ENCODE data around the gene YAE1. TPM values are rescaled to one million over a fixed set of nuclear protein-coding genes. Genes with fewer than 3 reads are reported as not detected.

YAE1 gene
- total RNA-seq, 1 experiment from 2014 or later: 21.9 TPM

- Mint-ChIP-seq H3K4me1 (peaks cover 14% of the 10 kb centered on the region), H3K9me3 (peaks cover 3% of the 10 kb centered on the region; the same call in 1 of the 2 replicates), H3K36me3 (no peaks in the 10 kb centered on the region), H3K27me3 (ENCODE audit: low read depth) (no peaks in the 10 kb centered on the region; the same call in 1 of the 2 replicates), H3K4me3 (no peak overlapping the region), H3K27ac (no peak overlapping the region)
- POLR2A ChIA-PET: no interaction called here
- no peak for DNase-seq (ENCODE audit: low spot score)
- TF ChIP-seq ESRRA (CRISPR knock-in tag; IDR thresholded peaks at IDR 0.05; ENCODE audit: borderline replicate concordance): no peak
- no peak for TF ChIP-seq AR (CRISPR knock-in tag; IDR thresholded peaks at IDR 0.05)
- TF ChIP-seq ATF1 (CRISPR knock-in tag; IDR thresholded peaks at IDR 0.05): no peak
- ATAC-seq: peak; percentile 62
- CTCF ChIA-PET: no interaction called here
Measured at GRCh38 chr7:39560997-39561396, 5.2 kb upstream of the YAE1 start.

- DNase-seq (ENCODE audit: low spot score): no peak
- CTCF ChIA-PET: no interaction called here
- Mint-ChIP-seq H3K4me3 (peak overlapping the region; percentile 98), H3K27me3 (ENCODE audit: low read depth) (no peaks in the 10 kb centered on the region), H3K4me1 (peaks cover 19% of the 10 kb centered on the region), H3K27ac (peak overlapping the region; percentile 71), H3K36me3 (0 out of 2 replicates have a peak, but pooled peaks cover 2% of the 10 kb centered on the region), H3K9me3 (peaks cover 3% of the 10 kb centered on the region; the same call in 1 of the 2 replicates)
- POLR2A ChIA-PET: no interaction called here
- no peak for TF ChIP-seq ZSCAN18 (CRISPR knock-in tag; IDR thresholded peaks at IDR 0.05)
- ATAC-seq: no peak
Measured at GRCh38 chr7:39565538-39565937, 666 bp upstream of the YAE1 start.

- Mint-ChIP-seq H3K36me3 (peaks cover 11% of the 10 kb centered on the region), H3K9me3 (no peaks in the 10 kb centered on the region), H3K27me3 (ENCODE audit: low read depth) (no peaks in the 10 kb centered on the region), H3K4me1 (peaks cover 10% of the 10 kb centered on the region), H3K4me3 (peak overlapping the region; percentile 98), H3K27ac (no peak overlapping the region)
- no peak for ATAC-seq
- TF ChIP-seq ETV6 (CRISPR knock-in tag; IDR thresholded peaks at IDR 0.05) (no peak), USF2 (CRISPR knock-in tag; IDR thresholded peaks at IDR 0.05) (no peak)
- ChIA-PET CTCF (interaction anchor here (1.1 to 1.2 kb wide), 2 partner anchors 12 to 175 kb away, joined by 3 to 4 read pairs; no protein-coding TSS in a partner anchor), POLR2A (interaction anchor here (0.6 kb wide), 1 partner anchor 126 kb away, joined by 3 read pairs; no protein-coding TSS in a partner anchor)
- no peak for DNase-seq (ENCODE audit: low spot score)
Measured at GRCh38 chr7:39567294-39567693, 1.1 kb downstream of the YAE1 start.

- Mint-ChIP-seq H3K9me3 (peaks cover 23% of the 10 kb centered on the region), H3K4me3 (no peak overlapping the region), H3K36me3 (peaks cover 56% of the 10 kb centered on the region), H3K27ac (no peak overlapping the region), H3K27me3 (ENCODE audit: low read depth) (no peaks in the 10 kb centered on the region), H3K4me1 (no peaks in the 10 kb centered on the region)
- DNase-seq (ENCODE audit: low spot score) (no peak), ATAC-seq (no peak)
- TF ChIP-seq USF1 (CRISPR knock-in tag; IDR thresholded peaks at IDR 0.05): no peak
- no peak for TF ChIP-seq USF2 (CRISPR knock-in tag; IDR thresholded peaks at IDR 0.05)
- TF ChIP-seq GABPB1 (CRISPR knock-in tag; IDR thresholded peaks at IDR 0.05): no peak
- TF ChIP-seq ZNF416 (CRISPR knock-in tag; IDR thresholded peaks at IDR 0.05): no peak
- TF ChIP-seq CTCF (IDR thresholded peaks at IDR 0.05): no peak
- CTCF ChIA-PET: no interaction called here
- POLR2A ChIA-PET: interaction anchor here (0.7 kb wide), 1 partner anchor 129 kb away, joined by 8 read pairs; no protein-coding TSS in a partner anchor
Measured at GRCh38 chr7:39574673-39575349, 8.6 kb downstream of the YAE1 start.

Data from WTC11 (cell line).